Ramos (cell line): ENCODE data around the gene RBMY1B.
"Not testable (repeated sequence)": the region's sequence is repeated elsewhere in the genome, so short reads cannot be mapped to it uniquely, and the experiment has no call there.

Source experiments
- in situ Hi-C: fragments of 300-500 bp; cut with MboI; formaldehyde crosslinking; loops from one replicate; pipeline ENCODE4 v1.14.3; 2022; ENCODE audit warnings: low sequenced_read_pairs; ENCODE audit not compliant: unreplicated experiment

The RBMY1B gene

GRCh38 chrY:21511038-21511437, at the start of gene RBMY1B:
Gene RBMY1B, plus strand, starts transcription at chrY:21511338. Its CDS starts 2,013 bp downstream, at chrY:21513351.
- in situ Hi-C loops: not testable (repeated sequence)

GRCh38 chrY:21462915-21463314, 48.2 kb upstream of the RBMY1B start:
- in situ Hi-C loops: not testable (repeated sequence)

GRCh38 chrY:21482967-21483366, 28.2 kb upstream of the RBMY1B start:
- in situ Hi-C loops: no loop called here

- in situ Hi-C loops: not testable (repeated sequence)
Observed at GRCh38 chrY:21534579-21534978, 23.4 kb downstream of the RBMY1B start, which contains the start of gene RBMY1A1. Gene RBMY1A1, plus strand, starts transcription at chrY:21534879. Its CDS starts 2,013 bp downstream, at chrY:21536892.

- in situ Hi-C loops: not testable (repeated sequence)
Observed at GRCh38 chrY:21559316-21559984, 48.3 kb downstream of the RBMY1B start.
